ENCODE data around the gene DCTN2.

The DCTN2 gene

GRCh38 chr12:57549203-57549908 lies 2.4 kb upstream of the DCTN2 start:
- no peak for DNase-seq

DNA sequence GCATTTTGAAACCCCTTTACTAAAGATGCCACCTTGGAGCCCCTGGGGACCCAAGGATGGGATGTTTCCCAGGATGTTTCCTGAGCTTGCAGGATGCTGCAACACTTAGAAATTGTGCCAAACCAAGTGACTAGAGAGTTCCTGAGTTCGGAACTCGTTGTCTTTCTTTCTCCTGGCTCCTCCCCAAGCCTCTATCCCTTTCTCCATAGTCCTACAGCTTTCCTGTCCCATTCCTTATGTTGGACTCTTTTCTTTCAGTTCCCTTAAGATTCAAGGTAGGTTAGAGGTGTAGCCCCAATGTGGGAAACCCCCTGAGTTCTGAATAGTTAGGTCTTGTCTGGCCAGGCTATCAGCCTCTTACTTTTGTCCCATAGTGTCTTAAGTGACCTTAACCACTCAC lies 1.5 kb upstream of the DCTN2 start:
- no peak for DNase-seq

- DNase-seq = no peak
Observed at GRCh38 chr12:57548013-57548315, 972 bp upstream of the DCTN2 start.

DNA sequence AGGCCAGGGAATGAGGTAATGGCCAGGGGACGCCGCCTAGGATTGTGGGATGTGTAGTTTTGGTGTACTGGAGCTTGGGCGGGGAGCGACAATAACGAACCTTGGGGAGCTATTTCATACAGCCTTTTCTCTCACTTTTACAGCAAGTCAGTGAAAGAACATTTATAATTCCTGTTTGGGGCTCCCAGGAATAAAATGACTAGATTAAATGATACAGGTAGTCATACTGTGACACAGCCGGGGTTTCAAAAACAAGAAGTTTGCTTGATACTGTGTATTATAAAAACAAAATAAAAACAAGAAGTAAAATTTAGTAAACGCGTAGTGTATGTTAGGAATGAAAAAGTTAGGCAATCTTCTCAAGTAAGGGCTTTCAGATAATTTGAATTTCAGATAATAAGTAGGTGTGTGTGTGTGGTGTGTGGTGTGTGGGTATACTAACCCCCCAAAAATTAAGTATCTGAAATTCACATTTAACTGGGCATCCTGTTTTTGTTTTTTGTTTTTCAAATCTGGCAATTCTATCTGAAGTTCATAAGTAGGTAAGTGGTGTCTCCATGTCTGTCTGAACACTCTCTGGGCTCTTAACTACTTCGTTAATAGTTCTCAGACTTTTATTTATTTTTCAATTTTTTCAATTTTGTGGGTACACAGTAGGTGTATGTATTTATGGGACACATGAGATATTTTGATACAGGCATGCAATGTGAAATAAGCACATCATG lies 458 bp upstream of the DCTN2 start:
- no peak for DNase-seq

DNA sequence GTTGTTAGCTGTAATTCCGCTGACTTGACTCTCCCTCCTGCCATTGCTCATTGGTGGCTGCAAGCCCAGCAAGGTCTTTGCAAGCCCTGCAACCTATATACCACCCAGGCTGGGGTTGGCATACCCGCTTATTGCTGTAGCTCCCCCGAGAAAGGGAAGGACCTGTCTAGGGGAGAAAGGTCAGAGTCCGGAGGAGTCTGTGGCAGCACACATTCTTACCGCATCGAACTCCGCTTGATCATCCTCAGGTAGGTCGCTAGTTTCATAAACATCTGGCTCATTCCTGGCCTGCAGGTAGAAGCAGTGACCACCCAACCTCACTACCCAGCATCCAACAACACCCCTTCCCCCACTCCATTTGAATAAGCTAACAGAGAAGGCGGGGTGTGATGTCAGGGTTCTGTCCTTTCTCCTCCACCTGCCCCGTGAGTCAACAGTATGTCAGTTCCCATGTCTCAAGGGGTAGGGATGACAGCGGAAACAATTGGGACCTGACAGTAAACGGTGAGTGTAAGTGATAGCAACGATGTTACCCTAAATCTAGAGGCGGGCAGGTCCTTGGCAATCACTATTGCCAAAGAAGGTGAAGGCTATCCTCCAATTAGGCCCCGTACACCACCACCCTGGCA lies 1.1 kb downstream of the DCTN2 start:
- DNase-seq = peak; percentile 42

GRCh38 chr12:57543581-57543980 lies 3.4 kb downstream of the DCTN2 start:
- no peak for DNase-seq

DNA sequence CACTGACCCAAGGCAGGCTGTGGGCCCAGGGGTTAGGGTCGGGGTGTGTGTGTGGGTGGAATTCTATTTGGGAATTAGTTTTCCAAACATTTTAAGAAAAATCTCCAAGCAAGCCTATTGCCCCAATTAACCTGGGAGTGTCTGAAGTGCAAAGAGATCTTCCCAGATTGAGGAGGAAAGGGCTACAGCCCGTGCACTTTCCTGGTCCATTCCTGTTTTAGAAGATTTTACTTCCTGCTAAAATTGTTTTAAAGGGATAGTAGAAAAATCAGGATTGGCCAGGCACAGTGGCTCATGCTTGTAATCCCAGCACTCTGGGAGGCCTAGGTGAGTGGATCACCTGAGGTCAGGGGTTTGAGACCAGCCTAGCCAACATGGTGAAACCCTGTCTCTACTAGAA lies 5.3 kb downstream of the DCTN2 start:
- no peak for DNase-seq

GRCh38 chr12:57541001-57541400 lies 6.0 kb downstream of the DCTN2 start:
- DNase-seq = no peak

DNA sequence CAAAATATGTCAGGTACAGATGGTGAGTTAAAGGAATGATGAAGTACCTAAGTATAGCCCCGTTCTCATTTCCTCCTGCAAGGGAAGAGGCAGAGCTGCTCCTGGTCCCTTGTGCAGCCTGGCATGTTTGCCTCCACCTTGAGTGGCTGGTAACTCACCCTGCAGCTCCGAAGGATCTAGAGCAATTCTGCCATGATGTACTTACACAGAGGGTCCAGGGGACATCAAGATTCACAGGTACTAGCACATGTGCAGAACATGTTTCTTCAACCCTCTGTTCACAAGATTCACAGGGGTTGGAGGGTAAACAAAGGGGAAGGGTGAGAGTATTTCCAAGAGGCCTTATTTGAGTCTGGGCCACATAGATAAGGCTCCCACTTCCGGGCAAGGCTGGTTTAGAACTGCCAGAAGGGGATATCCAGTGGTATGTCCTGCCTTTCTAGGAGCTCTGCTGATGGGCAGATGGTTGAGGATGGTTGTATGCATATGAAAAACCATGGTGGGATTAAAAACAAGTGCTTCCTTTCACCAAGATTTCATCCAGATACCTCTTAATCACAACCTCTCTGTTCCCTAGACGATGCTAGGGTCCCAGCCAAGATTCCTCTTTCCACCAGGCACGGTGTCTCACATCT lies 7.7 kb downstream of the DCTN2 start:
- DNase-seq = no peak

DNA sequence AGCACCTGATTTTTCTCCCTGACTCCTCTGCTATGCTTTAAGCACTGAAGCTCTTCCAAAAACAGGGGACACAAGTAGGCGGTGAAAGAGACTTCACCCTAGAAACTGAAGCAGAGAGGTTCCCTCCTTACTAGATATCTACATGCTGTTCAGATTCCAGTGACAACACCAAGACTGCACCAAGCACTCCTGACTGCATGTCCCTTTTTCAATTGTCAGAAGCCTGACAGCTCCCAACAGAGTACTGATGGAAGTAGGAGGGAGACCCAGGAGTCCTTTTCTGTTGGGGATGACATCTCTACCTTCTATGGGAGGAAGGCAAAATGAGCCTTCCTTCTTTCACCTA lies 10.4 kb downstream of the DCTN2 start:
- DNase-seq = no peak

DNA sequence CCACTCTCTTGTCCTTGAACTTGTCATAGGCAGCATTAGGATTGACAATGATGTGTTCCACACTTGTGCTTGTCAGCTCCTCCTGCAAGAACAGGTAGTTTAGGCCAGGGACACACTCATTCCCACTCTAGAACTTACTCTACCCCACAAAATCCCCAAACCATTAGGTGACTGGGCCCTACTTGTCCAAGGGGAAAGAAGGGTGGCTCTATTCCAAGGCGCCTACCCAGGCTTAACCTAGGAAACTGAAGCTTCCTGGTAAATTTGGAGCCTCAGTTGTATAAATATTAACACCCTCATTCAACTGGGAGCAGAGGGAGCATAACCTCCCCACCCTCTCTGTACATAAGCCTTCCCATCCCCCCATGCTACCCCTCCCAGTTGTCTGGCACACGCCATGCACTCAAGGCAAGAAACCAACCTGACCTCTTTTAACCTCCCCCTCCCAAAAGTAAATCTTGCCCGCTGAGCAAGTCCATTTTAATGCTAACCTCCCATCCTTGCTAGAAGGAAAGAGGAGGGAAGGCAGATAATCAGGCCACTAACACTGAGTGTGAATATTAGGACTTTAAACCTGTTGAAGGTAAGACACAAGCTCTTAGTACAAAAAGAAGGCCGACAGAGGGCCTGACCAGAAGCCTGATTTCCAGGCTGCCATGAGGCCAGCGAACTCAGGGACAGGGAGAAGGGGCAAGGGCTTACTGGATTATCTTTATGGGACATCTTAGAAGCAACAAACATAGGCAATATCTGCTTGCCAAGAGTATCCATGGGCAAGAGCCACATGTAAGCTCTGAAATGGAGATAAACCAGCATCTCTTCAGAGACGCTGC lies 11.0 kb downstream of the DCTN2 start:
- DNase-seq = no peak

GRCh38 chr12:57534991-57535543 lies 11.9 kb downstream of the DCTN2 start:
- DNase-seq = no peak

DNA sequence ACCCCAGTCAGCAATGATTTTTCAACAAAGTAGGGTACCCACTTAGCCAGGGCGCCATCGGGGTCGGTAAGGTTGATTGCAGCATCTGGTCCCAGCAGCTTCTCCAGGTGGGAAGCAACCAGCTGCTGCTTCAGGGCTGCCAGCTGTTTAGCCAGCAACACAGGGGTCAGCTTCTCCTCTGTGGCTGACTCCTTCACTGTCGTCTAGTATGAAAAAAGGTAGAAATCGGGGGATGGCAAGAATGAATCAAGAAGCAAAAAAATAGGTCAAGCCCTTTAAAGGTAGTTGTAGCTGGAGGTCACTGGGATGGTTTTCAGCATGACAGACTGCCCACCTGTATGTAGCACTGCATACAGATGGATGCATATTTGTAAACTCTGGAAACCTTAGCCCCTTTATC lies 12.7 kb downstream of the DCTN2 start:
- no peak for DNase-seq

DNA sequence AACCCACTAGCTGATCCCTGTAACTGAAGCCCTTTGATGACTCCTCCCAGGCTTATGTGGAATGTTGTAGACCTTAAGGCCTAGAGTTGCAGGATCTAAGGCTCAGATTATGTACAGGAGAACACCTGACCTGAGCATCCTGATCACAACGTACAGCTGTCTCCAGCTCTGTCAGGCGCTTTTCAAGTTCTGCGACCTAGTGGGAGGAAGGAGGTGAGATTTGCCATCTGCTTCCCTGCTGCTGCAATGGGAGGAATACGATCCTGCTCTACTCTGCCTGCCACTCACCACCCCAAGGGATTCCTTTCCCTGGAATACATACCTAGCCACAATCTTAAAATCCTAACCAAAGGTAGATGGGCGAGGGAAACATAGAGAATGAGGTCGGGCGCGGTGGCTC lies 13.9 kb downstream of the DCTN2 start:
- DNase-seq = no peak

DNA sequence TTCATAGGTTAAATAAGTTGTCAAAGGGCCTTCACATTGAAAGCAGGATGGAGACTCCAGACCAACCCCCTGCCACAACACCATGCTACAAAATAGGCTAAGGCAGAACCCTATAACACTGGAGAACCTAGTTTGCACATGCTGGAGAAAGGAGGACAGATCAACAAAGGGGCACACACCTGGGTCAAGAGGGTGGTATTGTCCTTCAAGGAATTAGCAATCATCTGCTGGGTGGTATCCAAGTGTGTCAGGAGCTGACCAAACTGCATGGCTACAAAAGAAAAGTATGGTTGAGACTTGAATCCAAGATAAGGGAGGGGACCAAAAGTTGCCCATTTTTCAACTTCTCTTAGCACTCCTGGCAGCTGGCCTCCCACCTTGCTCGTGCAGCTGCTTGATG lies 15.2 kb downstream of the DCTN2 start:
- no peak for DNase-seq

DNA sequence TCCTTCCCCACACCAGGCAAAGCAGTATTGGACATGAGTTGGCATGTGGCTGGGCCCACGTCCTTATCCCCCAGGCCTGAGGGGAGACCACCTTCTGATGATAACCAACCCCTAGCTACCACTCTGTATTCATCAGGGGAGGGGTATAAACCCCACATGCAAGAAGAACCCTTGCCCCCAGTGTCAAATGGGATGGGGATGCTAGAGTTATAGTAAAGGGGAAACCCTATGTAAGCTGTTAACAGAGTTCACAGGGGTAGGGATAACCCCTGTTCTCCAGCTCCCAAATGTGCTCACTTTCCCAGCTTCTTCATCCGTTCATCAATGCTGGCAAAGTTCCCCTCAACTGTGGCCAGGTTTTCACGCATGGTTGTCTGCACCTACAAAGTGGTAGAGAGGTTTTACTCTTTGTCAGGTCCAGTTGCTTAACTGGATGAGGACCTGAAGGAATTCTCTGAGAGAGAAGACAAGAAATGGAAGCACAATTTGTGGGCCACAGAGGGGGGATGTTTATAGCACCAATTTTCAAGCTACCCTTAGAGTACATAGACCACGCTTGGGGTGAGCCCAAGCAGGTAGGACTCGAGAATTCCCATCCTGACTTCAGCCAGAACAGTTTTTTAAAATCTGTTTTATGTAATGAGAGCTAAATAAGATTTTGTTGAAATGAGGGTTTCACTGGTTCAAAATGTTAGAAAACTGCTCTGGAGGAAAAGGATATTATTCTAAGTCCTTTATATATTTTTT lies 16.4 kb downstream of the DCTN2 start:
- DNase-seq = no peak

DNA sequence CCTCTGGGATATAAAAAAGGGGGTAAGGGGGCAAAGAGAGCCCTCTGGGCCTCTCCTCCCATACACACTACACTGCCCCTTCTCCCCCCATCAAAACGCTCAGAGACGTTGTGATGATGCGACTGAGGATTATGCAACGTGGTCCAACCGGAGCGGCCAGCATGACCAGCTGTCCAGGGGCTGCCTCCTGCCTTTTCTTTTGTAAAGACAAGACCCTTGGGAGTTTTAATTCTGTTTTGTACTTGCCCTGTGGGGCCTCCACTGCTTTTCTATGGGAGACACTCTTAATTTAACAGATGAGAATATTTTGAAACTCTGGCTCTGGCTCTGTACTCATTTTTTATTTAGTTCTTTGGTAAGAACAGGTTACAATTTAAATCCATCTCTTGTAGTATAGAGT lies 17.2 kb downstream of the DCTN2 start:
- DNase-seq = no peak

GRCh38 chr12:57528831-57529555 lies 18.0 kb downstream of the DCTN2 start:
- DNase-seq = no peak

GRCh38 chr12:57528176-57528575 lies 18.8 kb downstream of the DCTN2 start:
- DNase-seq = no peak

- no peak for DNase-seq
Observed at GRCh38 chr12:57527184-57527583, 19.8 kb downstream of the DCTN2 start.

GRCh38 chr12:57526477-57527126 lies 20.4 kb downstream of the DCTN2 start:
- DNase-seq = no peak

Measured in SHP77 treated with DMSO at 0.1 percent for 48 hours (cell line).